CD4-positive, alpha-beta T cell treated with Interferon gamma for 1 hour (primary cell): Measurements from ENCODE around the gene DOK3.

Experiments used
- DNase-seq: peaks from one replicate; pipeline ENCODE4 v3.0.0-alpha.2; 2020

The DOK3 gene

GRCh38 chr5:177478711-177479646 is 30.6 kb downstream of the DOK3 start:
- peak; percentile 41 for DNase-seq

DNA sequence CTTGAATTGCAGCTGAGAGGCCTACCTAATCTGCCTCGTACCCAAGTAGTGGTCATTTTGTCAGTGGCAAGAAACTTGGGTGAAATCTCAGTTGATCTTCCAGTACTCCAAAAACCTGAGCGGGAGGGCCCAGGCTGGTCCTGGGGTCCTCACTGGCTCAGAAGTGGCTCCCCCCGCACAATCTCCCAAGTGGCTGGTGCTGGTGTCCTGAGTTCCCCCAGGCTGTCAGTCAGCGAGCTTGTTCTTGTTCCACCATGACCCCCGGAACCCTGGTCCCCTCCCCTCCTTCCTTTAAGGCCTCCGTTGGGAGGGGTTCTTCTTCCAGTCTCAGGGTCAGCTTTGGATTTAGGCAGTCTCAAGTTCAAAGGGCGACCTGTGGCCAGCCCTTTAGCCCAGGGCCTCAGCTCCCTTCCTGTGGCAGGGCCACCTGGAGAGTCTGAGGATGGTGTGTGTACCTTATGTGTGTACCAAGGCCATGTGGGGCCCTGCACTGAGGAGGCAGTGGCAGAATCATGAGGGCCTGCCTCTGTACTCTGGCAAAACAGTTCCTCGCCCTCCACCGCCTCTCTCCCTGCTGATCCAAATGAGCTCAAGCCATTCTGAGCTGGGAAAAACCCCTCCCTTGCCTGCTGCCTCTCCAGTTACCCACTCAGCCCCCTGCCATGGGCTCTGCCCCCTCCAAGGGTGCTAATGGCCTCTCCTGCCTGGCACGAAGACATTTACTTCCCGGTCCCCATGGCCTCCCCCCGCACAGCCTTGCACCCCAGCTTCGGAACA is 31.7 kb downstream of the DOK3 start:
- no peak for DNase-seq

DNA sequence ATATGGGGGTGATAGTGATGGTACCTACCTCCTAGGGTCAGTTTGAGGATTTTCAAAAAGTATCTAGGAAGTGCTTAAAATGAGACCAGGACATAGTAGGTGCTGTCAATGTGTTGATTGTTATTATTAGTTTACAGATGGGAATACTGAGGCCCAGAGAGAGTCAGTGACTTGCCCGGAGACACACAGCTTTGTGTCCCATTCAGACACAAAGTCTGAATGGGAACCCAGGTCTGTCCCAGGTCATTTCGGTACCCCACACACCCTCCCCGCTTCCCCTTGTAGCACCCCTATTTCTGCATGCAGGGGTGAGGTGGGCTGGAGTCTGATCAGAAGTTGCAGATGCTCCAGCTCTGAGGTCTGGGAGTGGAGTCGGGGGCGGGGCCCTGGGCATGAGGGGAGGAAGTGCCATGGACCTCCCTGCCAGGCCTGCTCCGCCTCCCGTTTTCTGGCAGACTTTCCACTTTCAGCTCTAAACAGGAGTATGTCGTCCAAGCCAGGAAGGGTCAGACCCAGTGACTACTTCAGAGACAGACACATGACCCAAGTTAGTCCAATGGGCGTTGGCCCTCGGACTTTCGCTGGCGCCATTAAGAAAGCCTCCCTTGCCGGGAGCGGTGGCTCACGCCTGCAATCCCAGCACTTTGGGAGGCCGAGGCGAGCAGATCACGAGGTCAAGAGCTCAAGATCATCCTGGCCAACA is 32.9 kb downstream of the DOK3 start:
- no peak for DNase-seq

- no peak for DNase-seq
Measured at GRCh38 chr5:177475563-177476427, 33.8 kb downstream of the DOK3 start.

DNA sequence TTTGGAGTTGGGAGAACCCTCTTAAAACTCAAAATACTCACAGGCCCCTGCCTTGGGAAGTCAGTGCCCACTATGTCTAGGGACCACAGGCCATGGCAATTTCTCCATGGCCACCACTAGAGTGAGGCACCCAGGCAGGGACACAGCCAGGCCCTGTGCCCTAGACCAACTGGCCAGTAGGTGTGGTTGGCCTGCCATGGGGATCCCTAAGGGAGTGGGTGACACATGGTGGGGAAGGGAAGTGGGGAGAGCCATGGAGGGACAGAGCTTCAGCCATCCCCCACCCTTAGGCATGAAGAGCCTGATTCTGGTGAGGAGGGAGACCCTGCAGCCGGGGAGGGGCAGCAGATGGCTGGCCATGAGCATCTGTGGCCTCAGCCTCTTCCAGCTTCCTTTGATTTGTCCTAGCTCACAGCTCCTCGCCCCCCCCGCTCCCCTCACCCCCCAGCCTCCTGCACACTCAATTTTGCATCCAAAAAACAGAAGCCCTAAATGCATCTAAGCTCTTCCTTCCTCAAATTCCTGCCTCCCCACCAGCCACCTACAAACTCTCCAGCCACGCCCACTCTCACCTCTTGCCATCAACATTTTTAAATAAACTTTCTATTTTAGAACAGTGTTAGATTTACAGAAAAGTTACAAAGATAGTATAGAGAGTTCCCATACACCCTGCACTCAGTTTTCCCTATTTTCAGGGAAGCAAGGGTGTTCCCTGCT is 34.6 kb downstream of the DOK3 start:
- DNase-seq: no peak

DNA sequence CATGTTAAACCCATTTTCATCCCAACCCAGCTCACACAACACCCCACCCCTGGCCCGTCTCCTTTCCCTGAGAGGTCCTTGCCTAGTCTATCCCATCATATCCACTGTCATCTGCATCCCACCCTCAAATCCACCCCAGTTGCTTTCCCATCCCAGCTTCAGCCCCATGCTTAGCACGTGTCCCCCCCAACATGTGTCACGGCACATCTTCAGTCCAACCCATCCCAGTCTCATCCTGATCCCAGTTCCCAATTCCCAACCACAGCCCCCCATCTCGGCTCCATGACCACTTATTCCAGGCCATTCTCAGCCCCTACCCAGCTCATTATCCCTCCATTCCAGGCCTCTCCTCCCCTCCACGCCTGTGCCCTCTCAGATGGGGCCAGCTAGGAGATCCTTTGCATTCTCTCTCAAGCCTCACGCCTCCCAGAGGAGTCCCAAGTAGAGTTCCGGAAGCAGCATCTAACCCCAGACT is 35.6 kb downstream of the DOK3 start:
- no peak for DNase-seq

DNA sequence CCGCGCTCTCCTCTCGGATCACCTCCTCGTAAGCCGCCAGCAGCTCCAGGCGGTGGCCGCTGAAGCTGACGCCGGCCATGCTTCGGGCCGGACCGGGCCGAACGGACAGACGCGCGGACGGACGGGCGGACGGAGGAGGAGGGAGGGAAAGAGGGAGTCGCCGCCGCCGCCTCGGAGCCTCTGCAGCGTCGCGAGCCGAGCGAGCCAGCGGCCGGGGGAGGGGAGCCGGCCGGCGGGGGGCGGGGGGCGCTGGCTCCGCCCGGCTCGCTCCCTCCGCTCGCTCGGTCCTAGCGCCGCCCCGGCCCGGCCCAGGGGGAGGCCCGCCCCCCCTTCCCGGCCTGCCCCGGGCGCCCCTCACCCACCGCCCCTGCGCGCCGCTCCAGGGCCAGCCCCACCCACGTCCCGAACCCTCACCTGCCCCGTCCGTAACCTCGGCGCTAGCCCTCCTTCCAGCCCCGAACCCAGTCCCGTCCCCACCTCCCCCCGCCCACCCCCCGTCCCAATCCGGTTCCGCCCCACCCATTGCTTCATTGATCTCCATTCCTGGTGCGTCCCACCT is 36.1 kb downstream of the DOK3 start, which contains the start of gene DBN1:
TSS of gene DBN1 (minus strand) at position 192 of the 559 bp plus-strand sequence. CDS start at position 79, 113 bp downstream.
- DNase-seq: no peak

DNA sequence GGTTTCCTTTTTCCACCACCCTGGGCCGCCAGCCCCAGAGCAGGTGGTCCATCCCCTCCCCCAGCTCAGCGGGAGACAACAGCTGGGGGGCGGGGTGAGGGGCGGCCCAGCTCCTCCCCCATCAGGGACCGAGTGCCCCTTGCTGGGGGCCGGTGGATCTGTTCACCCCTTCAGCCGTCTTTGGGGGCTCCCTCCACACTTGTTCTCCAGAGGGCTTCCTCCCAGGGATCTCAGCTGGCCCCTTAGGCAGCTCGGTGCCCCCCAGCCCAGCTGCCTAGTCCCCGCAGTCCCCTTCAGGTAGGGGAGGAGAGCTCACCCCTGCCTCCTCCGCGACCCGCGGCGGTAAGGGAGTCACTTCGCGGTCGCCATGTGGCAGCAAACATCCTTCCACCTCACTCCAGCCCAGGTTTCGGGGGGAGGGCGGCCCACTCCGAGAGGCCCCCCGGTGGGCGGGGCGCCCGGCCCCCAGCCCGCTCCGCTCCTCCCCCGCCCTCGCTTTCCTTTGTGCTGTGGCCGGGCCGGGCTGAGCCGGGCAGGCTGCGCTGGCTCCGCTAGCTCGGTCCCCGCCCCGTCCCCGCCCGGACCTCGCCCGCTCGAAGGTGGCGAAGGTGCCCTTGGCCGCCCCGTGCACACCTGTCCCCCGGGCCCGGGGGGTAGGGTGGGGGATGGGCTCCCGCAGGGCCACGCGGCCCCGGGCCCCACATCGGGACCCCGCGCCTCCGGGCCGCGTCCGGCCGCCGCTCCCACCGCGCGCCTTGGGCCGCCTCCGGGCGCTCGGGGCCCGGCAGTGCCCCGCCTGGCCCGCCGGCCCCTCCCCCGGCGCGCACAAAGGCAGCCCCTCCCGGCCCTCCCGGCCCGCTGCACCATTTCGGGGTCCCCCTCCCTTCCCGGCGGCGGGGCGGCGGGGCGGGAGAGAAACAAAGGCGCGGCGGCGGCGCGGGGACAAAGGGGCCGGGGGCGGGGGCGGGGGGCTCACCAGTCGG is 36.9 kb downstream of the DOK3 start:
- peak; percentile 65 for DNase-seq

DNA sequence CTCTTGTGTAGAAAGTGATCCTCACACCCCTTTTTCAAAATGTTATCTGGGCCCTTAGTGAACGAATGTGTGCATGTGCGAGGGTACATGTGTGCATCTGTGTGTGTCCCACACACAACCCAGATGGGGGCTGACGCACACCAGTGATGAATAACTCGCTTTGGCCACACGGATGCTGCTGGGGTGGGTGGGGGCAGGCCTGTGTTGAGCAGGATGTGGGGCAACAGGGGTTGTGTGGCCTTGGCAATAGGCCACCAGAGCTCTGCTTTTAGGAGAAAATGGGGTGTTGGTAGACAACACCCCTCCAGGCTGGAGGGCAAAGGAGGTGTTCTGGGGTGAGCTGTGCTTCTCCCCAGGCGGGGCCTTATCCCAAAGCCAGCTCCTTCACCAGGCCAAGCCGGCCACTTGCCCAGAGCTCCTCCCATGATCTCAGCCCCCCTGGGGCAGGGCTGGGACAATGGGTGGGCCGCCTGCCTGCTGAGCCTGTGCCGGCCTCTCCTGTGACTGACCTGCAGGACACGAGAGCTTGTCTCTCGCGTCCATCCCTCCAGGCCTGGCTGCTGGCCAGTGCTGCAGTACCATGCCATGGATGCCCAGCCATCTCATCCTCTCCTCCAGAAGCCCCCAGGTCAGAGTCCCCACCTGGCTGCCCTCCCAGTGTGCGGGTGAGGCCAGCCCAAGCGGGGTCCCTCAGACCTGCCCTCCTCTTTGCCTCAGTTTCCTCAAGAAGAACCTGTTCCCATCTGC is 37.8 kb downstream of the DOK3 start:
- no peak for DNase-seq

- DNase-seq: no peak
Measured at GRCh38 chr5:177470759-177471536, 38.7 kb downstream of the DOK3 start.

DNA sequence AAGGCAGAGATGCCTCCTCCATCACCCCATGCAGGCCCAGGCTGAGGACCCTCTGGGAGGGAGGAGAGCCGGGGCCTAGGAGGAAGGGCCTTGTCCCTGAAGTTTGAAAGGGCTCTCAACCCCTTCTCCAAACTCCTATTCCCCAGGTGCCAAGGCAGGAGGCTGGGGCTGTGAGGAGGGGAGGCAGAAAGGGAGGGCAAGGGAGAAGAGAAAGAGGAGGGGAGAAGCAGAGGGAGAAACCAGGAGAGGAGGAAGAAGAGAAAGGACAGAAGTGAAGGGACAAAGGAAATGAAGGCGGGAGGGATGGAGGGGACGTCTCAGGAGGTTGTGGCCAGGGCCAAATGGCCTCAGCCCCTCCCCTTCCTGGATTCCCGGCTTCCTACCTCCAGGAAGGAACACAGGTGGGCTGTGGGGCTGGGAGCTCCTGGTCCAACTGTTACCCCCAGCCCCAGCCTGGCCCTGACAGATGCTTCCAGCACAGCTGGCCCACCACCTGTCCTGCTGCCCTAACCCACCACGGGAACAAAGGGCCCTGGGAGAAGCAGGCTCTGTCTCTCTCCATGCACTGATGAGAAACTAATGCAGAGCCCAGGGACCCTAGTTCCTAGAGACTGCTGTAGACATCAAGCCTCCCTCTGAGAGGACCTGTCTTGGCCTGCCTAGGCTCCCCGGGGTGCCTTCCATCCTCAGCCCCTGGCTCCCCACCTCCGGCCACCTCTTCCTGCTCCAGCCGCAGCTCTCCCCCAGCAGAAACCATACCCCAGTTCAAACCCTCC is 39.7 kb downstream of the DOK3 start:
- no peak for DNase-seq

DNA sequence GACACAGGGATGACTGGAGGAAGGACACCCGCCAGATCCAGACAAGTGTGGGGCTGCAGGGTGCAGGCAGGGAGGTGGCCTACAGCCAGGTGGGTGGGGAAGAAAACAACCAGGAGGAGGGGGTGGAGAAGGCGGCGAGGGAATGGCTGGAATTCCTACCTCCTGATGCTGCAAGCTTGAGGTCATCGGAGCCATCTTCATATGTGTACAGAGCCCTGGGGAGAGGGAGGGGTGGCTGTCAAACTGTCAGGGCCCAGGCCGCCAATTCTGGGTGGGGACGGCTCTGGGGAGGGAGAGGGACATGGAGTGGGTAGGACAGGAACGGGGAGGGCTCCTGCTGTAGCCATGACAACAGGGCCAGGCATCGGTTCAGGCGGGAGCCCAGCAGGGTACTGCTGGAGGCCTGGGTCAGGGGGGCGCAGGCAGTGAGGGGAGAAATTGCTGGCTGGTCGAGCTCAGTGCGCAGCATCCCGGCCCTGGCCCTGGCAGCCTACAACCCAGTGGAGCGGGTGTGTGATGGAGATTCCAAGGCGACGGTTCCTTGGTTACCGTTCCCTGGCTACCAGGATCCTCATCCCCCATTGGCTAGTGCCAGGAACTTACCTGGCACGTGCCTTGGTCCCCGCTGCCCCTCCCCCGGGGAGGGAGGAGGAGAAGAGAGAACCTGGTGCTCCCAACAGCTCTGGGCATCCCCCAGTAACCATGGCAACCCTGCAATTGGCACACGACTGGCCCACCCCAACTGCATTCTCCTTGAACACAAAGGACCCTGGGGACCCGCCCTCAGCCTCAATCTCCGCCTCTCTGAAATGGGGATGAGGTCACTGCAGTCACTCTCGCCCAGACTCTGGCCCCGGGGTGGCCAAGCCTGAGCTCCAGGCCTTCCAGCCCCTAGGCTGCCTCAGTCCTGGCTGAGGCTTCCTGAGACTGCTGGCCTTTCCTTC is 40.7 kb downstream of the DOK3 start:
- DNase-seq: no peak

GRCh38 chr5:177468329-177468684 is 41.3 kb downstream of the DOK3 start:
- DNase-seq: no peak

DNA sequence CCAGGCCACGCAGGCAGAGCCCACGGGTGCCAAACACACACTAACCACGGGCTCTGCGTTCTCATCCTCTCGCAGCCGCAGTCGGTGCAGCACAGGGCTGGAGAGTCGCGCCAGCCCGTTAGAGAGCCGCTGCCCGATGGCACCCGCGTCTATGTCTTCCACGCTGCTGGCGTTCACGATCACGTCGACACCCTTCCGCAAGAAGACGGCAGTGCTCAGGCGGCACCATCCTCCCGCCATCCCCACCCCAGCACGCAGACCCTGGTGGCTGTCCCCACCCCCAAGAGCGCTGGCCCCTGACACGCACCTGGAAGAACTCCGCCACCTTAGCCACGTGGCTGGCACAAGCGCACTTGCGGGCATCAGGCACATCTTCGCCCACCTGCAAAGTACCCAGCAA is 42.2 kb downstream of the DOK3 start:
- no peak for DNase-seq

- DNase-seq: no peak
Measured at GRCh38 chr5:177466861-177467260, 42.8 kb downstream of the DOK3 start.

DNA sequence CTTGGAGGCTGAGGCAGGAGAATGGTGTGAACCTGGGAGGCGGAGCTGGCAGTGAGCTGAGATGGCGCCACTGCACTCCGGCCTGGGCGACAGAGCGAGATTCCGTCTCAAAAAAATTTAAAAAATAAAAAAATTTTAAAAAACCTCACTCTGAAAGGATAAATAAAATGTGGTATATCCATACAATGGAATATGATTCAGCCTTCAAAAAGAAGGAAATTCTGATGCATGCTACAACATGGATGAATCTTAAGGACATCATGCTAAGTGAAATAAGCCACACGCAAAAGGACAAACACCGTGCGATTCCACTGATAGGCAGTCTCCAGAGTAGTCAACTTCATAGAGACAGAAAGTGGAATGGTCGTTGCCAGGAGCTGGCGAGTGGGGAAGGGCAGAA is 44.6 kb downstream of the DOK3 start:
- DNase-seq: no peak
